OCI-LY3 (cell line): ENCODE data around the gene IL13RA2.

Experiments used
- EZH2phosphoT487 ChIP-seq: fragments of 200-600 bp; shearing (Covaris generic); IDR thresholded peaks from 2 replicates; pipeline ENCODE4 v1.6.1; 2018; ENCODE audit warnings: antibody characterized with exemption, mixed run types, low read depth
- TF ChIP-seq, protein P1 (sequence below): fragments of 200-600, 300-600 bp; sonication (generic); IDR thresholded peaks from 2 replicates; pipeline ENCODE4 v1.5.1; 2014; ENCODE audit warnings: antibody characterized with exemption, low read length, low read depth

- TF ChIP-seq, protein P1, sequence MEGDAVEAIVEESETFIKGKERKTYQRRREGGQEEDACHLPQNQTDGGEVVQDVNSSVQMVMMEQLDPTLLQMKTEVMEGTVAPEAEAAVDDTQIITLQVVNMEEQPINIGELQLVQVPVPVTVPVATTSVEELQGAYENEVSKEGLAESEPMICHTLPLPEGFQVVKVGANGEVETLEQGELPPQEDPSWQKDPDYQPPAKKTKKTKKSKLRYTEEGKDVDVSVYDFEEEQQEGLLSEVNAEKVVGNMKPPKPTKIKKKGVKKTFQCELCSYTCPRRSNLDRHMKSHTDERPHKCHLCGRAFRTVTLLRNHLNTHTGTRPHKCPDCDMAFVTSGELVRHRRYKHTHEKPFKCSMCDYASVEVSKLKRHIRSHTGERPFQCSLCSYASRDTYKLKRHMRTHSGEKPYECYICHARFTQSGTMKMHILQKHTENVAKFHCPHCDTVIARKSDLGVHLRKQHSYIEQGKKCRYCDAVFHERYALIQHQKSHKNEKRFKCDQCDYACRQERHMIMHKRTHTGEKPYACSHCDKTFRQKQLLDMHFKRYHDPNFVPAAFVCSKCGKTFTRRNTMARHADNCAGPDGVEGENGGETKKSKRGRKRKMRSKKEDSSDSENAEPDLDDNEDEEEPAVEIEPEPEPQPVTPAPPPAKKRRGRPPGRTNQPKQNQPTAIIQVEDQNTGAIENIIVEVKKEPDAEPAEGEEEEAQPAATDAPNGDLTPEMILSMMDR = no peak
- TF ChIP-seq EZH2phosphoT487 = no peak
Measured at GRCh38 chrX:114997779-114998178, 19.6 kb downstream of the IL13RA2 start.
